Measurements from ENCODE around the gene SEMA7A.

SEMA7A gene

GRCh38 chr15:74414081-74414580, 19.6 kb downstream of the SEMA7A start:
- DNase-seq, result no peak

GRCh38 chr15:74413350-74414080, 20.2 kb downstream of the SEMA7A start:
- no peak for DNase-seq

GRCh38 chr15:74412159-74412558, 21.6 kb downstream of the SEMA7A start:
- DNase-seq, result no peak

- DNase-seq, result no peak
Measured at GRCh38 chr15:74411686-74412085, 22.1 kb downstream of the SEMA7A start.

- DNase-seq, result no peak
Measured at GRCh38 chr15:74410502-74410901, 23.3 kb downstream of the SEMA7A start.

- DNase-seq, result no peak
Measured at GRCh38 chr15:74409225-74409624, 24.5 kb downstream of the SEMA7A start.

- DNase-seq, result no peak
Measured at GRCh38 chr15:74408815-74409214, 24.9 kb downstream of the SEMA7A start.

- no peak for DNase-seq
Measured at GRCh38 chr15:74408385-74408784, 25.4 kb downstream of the SEMA7A start.

- DNase-seq, result peak; percentile 74
Measured at GRCh38 chr15:74406992-74407705, 26.6 kb downstream of the SEMA7A start.

- DNase-seq, result no peak
Measured at GRCh38 chr15:74406517-74406916, 27.2 kb downstream of the SEMA7A start.

GRCh38 chr15:74405823-74406222, 27.9 kb downstream of the SEMA7A start:
- no peak for DNase-seq

- DNase-seq, result no peak
Measured at GRCh38 chr15:74403991-74404563, 29.7 kb downstream of the SEMA7A start.

GRCh38 chr15:74403588-74403919, 30.2 kb downstream of the SEMA7A start:
- no peak for DNase-seq

- DNase-seq, result no peak
Measured at GRCh38 chr15:74402873-74403587, 30.7 kb downstream of the SEMA7A start.

GRCh38 chr15:74402337-74402841, 31.4 kb downstream of the SEMA7A start:
- DNase-seq, result no peak

- DNase-seq, result no peak
Measured at GRCh38 chr15:74400915-74401757, 32.6 kb downstream of the SEMA7A start.

GRCh38 chr15:74400313-74400860, 33.4 kb downstream of the SEMA7A start:
- DNase-seq, result no peak

- DNase-seq, result no peak
Measured at GRCh38 chr15:74399511-74400312, 34.0 kb downstream of the SEMA7A start.

- DNase-seq, result no peak
Measured at GRCh38 chr15:74399100-74399499, 34.7 kb downstream of the SEMA7A start.

- no peak for DNase-seq
Measured at GRCh38 chr15:74398183-74398582, 35.6 kb downstream of the SEMA7A start.
